Measurements from ENCODE around the gene SFTPB.

DNA sequence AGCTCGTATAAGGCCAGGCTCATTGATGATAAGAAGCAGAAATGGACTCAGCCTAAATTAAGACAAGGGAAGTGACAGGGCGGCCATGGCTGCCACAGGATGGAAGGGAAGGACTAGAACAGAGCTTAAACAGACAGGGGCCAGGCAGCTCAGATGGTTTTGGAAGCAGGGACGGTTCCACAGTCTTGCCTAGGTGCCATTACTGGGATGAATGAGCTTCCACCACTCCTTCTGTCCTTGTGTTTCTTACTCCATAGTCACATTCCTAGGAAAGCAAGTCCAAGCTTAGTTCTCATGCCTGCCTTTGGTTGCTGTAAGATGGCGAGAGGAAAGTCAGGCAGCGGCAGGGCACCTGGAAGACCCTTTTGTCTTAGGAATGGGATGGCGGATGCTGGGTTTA, 38.1 kb upstream of the SFTPB start:
- no peak for TF ChIP-seq POLR2A (IDR thresholded peaks at IDR 0.05)
- TF ChIP-seq, protein P1, sequence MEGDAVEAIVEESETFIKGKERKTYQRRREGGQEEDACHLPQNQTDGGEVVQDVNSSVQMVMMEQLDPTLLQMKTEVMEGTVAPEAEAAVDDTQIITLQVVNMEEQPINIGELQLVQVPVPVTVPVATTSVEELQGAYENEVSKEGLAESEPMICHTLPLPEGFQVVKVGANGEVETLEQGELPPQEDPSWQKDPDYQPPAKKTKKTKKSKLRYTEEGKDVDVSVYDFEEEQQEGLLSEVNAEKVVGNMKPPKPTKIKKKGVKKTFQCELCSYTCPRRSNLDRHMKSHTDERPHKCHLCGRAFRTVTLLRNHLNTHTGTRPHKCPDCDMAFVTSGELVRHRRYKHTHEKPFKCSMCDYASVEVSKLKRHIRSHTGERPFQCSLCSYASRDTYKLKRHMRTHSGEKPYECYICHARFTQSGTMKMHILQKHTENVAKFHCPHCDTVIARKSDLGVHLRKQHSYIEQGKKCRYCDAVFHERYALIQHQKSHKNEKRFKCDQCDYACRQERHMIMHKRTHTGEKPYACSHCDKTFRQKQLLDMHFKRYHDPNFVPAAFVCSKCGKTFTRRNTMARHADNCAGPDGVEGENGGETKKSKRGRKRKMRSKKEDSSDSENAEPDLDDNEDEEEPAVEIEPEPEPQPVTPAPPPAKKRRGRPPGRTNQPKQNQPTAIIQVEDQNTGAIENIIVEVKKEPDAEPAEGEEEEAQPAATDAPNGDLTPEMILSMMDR (IDR thresholded peaks at IDR 0.05 in 4 of 5, conservative IDR thresholded peaks at IDR 0.05 in 1 of 5), result no peak
